Gastroesophageal sphincter (tissue), 3 donors: ENCODE data around the gene BEND7.
A peak's percentile ranks its signal among the peaks of the same experiment; 100 is the strongest.

Experiments
- POLR2A ChIP-seq, 2 donors: fragments of 450-650 bp; IDR thresholded peaks; one replicate each; pipeline ENCODE4 v1.6.1; 2017; ENCODE audit warnings: antibody characterized with exemption in 2 of 2, mild to moderate bottlenecking in 2 of 2, moderate library complexity in 1 of 2
- POLR2AphosphoS5 ChIP-seq: sonication (generic); formaldehyde crosslinking; IDR thresholded peaks from one replicate; pipeline ENCODE4 v1.6.1; 2017; ENCODE audit warnings: antibody characterized with exemption
- TF ChIP-seq, protein P1 (sequence below), 4 experiments: fragments of 200-600 bp in 2 of 4; fragments of 450-650 bp in 2 of 4; sonication (generic) in 1 of 4; IDR thresholded peaks; one replicate each; pipeline ENCODE4 v1.5.1; 2017 to 2019; ENCODE audit warnings: antibody characterized with exemption in 4 of 4, mild to moderate bottlenecking in 2 of 4, moderate library complexity in 2 of 4

GRCh38 chr10:13440185-13441061, 88.4 kb downstream of the BEND7 start:
- TF ChIP-seq, protein P1, sequence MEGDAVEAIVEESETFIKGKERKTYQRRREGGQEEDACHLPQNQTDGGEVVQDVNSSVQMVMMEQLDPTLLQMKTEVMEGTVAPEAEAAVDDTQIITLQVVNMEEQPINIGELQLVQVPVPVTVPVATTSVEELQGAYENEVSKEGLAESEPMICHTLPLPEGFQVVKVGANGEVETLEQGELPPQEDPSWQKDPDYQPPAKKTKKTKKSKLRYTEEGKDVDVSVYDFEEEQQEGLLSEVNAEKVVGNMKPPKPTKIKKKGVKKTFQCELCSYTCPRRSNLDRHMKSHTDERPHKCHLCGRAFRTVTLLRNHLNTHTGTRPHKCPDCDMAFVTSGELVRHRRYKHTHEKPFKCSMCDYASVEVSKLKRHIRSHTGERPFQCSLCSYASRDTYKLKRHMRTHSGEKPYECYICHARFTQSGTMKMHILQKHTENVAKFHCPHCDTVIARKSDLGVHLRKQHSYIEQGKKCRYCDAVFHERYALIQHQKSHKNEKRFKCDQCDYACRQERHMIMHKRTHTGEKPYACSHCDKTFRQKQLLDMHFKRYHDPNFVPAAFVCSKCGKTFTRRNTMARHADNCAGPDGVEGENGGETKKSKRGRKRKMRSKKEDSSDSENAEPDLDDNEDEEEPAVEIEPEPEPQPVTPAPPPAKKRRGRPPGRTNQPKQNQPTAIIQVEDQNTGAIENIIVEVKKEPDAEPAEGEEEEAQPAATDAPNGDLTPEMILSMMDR (IDR thresholded peaks at IDR 0.05), result peak; percentile 54 to 87 (median 70)
- TF ChIP-seq POLR2A (IDR thresholded peaks at IDR 0.05) (no peak), POLR2AphosphoS5 (no peak)
